Stromal cell of bone marrow (primary cell): Measurements from ENCODE around the gene SIMC1.
"Not testable (repeated sequence)": the region's sequence is repeated elsewhere in the genome, so short reads cannot be mapped to it uniquely, and the experiment has no call there.

Experiments
- DNase-seq: peaks from one replicate; pipeline ENCODE4 v3.0.0-alpha.2; 2012; ENCODE audit warnings: low read depth

Gene SIMC1

DNA sequence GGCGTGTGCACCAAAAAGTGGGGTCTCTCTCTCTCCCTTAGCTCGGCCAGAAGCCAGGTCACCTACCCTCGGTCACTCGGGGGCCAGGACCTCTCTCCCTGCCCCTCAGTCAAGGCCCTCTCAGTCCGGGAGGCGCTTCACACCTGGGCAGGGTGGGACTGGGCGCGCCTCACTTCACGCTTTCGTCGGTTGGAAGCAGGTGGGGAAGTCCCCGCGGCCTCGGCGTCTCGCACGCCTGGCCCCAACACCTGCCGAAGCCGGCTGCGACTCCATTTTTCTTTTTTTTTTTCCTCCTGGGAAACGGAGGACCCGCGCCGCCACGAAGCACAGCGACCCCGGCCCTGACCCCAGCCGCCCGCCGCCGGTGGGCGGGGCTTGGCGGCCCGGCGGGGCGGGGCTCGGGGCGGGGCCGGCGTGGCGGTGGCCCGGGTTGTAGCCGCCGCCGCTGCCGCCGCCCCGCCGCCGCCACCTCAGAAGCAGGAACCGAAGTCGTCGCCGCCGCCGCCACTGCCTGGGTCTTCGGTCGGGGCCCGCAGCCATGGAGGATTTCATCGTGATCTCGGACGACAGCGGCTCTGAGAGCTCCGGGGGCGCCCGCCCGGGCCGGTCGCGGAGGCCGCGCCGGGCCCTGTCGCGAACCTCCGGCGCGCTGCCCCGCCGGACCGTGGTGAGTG, at the start of gene SIMC1:
Gene SIMC1, plus strand, starts transcription at position 454 of the 674 bp plus-strand sequence. Its CDS starts 85 bp downstream, at position 539.
- not testable (repeated sequence) for DNase-seq

DNA sequence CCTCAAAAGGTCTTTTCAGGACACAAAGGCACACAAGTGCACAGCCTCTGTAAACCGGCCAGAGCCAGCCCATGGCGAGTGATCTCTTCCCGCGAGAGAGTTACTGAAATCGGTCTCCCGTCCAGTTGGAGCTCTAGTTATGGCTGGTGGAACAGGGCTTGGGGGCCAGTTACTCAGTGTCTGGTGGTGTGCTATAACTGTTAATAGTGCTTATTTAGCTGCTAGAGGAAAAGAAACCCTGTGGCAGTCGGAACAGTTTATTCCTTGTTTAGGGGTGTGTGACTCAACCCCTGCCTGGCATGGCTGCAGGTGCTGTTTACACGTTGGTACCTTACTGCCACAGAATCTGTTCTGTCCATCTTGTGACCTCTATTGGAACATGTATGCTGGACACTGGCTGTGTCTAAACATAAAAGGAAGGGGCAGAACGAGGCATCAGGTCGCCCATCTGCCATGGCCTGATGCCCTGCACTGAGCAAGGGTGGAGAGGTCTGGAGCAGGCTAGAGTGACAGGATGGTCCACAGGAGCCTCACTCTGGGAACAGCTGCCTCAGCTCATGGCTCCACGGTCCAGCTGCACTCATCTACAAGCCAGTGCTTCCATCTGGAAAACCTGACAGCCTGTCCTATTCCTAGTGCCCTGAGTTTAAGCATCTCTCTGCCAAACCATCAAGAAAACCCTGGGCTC, 49.6 kb upstream of the SIMC1 start:
- DNase-seq: no peak

DNA sequence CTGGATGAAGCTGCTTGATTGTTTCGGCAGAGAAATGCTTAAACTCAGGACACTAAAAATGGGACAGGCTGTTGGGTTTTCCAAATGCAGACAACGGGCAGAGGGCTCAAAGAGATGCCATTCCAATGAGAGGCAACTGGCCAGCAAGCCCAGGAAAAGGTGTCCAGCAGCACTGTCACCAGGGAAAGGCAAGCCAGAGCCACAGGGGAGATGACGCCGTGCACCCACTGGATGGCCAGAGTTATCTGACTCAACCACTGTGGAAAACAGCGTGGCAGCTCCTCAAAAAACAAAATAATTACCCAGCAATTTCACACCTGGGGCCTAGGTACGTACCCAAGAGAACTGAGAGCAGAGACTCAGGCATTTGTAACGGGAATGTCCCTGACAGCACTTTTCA, 48.4 kb upstream of the SIMC1 start:
- no peak for DNase-seq

DNA sequence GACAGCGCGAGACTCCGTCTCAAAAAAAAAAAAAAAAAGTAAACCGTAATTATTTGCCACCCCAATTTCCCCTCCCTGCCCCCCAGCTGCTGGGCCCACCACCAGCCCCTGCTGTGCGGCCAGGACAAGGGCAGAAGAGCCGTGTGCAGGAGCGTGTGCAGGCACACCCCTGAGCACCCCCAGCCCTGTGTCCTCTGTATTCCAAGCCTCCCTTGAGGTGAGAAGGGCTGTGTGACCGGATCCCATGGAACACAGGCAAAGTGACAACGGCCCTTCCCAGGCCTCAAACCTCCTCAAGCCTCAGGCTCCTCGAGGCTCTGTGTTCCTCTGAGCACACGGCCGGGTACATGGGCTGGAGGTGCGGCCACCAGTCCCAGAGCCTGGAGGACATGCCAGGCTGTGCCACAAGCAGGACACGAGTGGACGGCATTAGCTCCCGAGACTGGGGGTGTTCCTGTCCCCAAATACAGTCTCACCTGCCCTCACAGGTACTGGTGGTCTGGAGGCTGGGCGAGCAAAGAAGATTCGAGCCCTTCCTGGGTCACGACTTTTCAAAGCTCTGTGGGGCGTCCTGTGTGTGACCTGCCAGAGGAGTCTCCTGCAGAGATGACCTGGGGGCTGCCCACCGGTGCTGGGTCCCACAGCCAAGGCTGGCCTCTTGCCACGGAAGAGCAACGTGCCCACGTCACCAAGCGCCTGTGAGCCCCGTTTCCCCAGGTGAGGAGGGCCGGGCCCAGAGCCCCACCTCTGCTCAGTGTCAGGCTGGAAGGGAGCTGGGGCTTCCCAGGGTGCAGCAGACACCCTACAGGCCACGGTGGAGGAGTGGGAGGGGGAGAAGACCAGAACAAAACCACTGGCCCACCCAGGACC, 47.1 kb upstream of the SIMC1 start:
- no peak for DNase-seq

DNA sequence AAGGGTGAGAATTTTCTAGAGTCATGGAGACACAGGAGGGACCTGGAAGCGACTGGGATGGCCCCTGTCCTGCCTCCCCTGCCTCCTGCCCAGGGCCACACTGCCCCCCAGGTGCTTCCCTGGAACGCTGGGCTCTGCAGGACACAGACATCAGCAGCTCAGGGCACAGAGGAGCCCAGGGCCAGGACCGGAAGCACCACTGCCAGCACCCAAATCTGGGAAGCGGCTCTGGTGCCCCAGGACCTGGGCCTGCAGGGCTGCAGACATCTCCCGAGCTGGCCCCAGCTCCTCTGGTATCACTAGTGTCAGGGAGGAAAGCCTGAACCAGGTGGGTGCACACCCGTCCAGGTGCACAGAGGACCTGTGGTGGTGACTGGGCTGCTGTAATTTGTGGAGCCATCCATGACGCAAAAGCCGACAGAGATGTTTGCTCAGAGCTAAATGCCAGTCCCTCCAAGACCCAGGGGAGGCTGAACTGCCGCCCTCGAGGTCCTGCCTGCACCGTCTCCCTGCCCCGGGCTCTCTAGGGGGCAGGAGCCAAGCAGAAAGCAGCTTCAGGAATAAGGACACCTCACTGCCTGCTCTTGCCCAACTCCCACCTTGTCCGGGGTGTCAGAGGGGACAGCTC, 46.0 kb upstream of the SIMC1 start:
- no peak for DNase-seq

DNA sequence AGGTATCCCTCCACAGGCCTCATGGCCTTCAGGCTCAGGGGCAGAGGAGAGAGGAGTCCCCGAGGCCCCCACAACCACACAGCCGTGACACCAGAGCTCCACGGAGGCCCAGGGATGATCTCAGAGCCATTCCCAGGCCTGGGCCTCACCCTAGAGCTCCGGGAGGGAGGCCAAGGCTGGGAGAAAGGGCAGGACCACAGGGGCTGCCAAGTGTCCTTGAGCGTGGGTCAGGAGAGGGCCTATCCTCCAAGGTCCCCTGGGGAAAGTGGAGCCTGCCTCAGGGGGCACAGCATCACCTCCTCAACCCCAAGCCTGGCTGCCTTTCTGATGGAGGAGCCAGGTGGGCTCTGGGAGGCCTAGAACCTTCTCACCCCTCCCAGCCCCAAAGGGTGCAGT, 45.5 kb upstream of the SIMC1 start:
- not testable (repeated sequence) for DNase-seq

DNA sequence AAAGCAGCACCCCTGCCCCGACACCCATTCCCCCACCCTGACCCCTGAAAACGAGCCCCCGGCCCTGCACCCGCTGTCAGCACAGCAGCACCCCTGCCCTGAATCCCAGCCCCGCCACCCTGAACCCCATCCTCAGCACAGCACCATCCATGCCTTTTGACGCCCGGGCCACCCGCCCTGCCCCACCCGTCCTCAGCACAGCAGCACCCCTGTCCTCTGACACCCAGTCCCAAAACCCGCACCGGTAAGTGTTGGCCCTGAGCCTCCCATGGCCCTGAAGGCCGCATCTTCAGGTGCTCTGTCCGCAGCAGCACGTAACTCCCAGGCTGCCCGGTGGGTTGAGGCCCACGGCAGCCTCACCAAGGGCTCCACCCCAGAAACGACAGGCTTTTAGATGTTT, 44.6 kb upstream of the SIMC1 start:
- not testable (repeated sequence) for DNase-seq

DNA sequence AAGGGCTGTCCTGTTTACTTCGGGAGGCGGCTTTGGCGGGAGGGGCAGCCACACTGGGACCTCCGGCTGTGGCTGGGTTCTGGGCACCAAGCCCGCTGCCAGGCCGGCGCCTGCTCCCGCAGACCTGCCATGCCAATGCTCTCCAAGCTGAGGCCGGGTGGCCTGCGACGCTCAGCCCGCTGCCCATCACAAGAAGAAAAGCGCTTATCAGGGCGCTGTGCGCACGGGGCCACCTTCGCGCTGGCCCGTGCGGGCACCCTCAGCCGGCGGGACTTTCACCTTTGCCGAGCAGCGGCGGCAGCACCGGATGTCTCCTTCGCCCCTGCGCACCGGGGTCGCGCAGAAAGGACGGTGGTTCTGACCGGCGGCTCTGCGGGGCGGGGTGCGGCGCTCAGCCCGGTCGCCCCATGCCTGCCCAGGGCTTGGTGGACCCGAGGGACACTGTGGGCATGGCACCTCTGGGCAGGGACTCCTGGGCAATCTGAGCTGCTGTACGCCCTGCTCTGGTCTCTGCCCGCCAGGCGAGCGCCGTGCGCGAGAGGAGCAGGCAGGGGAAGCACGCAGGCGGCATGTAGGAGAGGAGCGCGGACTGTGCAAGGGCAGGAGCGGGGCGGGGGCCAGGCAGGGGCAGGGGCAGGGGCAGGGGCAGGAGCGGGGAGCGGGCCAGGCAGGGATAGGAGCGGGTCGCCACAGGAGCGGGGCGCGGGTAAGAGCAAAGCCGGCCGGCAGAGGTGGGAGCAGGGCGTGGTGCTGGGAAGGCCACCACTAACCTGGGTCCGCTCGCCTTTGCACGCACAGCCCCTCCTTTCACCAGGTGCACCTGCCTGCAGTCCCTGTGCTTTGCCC, 43.8 kb upstream of the SIMC1 start:
- not testable (repeated sequence) for DNase-seq

DNA sequence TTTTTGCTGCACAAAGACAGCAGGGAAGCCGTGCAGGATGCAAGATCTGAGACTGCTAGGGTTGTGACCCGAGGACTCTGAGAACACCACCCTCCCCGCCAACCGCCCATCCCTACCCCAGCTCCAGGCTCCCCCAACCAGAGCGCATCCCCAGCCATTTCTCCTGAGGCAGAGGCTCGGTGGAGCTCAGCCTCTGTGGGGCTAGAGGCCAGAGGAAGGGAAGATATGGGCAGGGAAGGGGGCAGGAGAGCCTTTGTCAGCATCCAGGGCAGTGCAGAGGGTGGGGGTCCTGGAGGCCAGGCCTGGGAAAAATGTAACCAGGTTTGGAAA, 43.2 kb upstream of the SIMC1 start:
- DNase-seq: not testable (repeated sequence)

DNA sequence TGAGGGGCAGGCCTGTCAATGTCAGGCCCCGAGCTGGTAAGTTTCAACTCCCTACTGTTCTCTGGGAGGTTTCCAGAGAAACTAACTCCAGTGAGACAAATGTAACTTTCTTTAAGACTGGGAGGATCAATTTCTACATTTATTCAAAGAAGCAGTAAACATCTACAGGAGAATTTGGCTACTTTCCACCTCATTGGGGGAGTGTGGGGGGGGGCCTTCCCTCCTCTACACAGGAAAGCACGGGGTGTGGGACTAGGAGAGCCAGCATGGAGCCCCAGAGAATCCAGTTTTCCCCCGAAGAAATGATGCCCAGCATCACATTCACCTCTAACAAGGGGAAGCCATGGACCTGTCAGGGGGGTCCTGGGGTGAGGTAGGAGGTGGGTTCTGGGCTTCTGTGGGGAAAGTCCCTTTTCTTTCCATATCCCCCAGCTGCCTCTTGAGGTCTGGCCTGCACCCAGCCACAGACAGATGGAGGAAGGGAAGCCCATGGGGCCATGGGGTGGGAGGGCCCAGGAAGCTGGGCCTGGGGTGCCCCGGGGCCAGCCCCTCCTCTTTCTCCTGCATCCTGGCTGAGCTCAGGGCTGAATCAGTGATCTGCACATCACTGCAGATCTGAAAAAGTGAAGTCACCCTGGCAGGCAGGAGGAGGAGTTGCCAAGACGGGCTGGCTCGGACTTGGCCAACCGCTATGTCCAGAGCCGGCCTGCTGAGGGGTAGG, 42.6 kb upstream of the SIMC1 start:
- not testable (repeated sequence) for DNase-seq

DNA sequence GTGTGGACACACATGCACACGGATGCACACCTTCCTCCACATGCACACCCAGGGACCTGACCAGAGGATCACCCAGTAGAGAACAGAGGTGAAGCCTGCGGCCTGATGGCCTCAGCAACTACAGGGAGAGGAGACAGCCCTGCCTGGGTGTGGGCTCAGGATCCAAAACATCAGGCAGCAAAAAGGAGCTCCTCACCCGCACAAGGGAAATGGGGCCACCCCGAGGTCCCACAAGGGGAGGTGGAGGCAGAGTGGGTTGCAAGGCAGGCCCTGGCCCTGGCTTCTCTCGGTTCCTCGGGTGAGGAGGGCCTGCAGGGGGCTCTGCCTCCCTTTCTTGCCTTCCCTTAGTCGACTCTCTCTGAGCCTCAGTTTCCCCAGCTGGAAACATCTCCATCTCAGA, 41.4 kb upstream of the SIMC1 start:
- not testable (repeated sequence) for DNase-seq

DNA sequence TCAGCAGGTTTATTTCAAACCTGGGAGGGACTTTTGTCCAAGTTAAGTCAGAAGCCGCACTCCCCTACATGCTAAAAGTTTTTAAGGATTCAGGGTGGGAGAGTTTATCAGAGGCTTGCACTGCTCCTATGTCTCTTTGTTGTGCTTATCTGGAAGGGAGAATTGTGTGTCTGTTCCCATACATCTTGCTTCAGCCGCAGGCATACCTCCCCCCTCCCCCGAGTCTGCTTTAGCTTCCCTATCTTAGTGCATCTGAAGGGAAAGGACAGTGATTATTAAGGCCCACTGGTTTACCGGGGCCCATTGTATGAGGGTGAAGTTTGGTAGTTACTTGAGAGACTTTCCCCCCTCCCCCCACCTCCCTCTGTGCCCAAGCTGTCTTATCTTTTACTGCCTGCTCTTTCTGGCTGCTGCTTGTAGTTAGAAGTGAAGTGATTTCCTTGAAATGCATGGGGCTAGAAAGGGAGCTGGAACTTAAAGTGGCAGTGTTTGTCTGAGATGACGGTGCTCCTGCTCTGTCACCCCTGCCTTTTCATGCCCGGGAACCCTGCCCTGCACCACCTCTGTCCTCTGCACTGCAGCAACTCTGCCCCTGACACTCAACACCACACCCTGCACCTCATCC, 40.9 kb upstream of the SIMC1 start:
- DNase-seq: not testable (repeated sequence)

DNA sequence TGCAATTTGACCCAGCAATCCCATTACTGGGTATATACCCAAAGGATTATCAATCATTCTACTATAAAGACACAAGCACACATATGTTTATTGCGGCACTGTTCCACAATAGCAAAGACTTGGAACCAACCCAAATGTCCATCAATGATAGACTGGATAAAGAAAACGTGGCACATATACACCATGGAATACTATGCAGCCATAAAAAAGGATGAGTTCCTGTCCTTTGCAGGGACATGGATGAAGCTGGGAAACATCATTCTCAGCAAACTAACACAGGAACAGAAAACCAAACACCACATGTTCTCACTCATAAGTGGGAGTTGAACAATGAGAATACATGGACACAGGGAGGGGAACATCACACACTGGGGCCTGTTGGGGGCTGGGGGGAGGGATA, 39.9 kb upstream of the SIMC1 start:
- not testable (repeated sequence) for DNase-seq

DNA sequence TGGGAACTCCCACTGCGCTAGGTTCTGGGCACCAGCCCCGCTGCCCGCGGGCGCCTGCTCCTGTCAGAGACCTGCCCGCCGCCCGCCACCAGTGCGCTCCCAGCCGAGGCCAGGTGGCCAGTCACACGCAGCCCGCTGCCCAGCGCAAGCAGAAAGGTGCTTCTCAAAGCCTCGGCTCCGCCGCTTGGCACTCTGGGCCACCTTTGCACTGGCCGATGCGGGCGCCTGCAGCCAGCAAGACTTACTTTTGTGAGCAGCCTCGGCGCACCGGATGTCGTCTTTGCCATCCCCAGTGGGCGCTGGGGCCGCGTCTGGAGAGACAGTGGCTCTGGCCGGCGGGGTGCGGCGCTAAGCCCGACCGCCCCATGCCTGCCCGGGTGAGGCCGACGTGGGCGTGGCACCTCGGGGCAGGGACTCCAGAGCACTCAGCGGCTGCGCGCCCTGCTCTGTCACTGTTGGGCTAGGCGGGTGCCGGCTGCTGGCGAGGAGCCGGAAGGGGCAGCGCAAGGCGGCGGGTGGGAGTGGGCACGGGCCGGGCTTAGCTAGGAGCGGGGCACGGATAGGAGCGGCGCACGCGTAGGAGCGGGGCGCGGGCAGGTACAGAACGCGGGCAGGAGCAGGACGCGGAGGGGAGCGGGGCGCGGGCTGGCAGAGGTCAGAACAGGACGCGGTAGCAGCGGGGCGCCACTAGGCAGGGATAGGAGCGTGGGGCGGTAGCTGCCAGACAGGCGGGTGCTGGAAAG, 39.1 kb upstream of the SIMC1 start:
- not testable (repeated sequence) for DNase-seq

DNA sequence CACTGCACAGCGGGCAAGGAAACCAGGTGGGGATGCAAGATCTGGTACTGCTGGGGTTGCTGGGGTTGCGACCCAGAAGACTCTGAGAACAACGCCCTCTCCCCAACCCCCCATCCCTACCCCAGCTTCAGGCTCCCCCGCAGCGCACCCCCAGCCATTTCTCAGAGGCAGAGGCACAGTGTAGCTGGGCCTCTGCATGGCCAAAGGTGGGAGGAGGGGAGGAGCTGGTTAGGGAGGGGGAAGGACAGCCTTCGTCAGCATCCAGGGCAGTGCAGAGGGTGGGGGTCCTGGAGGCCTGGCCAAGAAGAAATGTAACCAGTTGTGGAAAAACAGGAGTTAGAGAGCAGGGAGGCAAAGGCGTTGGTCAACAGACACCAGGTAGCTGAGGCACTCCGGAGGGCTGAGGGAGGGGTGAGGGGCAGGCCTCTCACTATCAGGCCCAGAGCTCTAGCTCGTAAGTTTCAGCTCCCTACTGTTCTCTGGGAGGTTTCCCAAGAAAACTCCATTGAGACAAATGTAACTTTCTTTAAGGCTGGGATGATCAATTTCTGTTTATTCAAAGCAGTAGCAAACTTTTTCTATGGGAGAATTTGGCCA, 38.3 kb upstream of the SIMC1 start:
- DNase-seq: not testable (repeated sequence)

DNA sequence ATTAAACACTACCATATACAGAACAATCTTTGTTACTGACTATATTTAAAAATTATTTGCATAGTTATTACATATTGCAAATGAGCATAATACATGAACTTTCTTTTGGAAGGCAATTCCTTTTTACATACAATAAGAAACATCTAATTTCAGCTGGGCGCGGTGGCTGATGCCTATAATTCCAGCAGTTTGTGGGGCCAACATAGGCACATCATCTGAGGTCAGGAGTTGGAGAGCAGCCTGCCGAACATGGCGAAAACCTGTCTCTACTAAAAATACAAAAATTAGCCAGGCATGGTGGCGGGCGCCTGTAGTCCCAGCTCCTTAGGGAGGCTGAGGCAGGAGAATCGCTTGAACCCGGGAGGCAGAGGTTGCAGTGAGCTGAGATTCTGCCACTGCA, 36.4 kb upstream of the SIMC1 start:
- DNase-seq: no peak

DNA sequence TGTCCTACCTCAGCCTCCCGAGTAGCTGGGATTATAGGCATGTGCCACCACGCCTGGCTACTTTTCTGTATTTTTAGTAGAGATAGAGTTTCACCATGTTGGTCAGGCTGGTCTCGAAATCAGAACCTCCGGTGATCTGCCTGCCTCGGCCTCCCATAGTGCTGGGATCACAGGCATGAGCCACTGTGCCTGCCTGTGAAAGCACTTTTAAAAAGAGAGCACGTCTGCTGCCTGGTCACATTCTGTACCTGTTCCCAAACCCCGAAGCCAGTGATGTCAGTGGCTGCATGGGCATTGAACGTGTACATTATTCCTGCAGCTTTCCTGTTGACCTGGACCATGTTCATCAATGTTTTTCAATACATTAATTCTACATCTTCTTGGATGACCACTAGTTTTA, 35.1 kb upstream of the SIMC1 start:
- no peak for DNase-seq

DNA sequence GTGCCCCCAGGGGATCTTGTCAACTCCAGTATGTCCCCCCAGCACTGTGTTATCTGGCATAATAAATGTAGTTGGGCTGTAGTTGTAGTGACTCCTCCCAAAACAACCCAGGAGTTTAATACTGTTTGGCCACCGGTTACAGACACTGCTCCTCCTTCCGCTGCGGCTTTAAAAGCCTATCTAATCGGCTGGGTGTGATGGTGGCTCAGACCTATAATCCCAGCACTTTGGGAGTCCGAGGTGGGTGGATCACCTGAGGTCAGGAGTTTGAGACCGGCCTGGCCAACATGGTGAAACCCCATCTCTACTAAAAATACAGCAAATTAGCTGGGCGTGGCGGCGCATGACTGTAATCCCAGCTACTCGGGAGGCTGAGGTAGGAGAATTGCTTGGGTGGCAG, 34.7 kb upstream of the SIMC1 start:
- not testable (repeated sequence) for DNase-seq

DNA sequence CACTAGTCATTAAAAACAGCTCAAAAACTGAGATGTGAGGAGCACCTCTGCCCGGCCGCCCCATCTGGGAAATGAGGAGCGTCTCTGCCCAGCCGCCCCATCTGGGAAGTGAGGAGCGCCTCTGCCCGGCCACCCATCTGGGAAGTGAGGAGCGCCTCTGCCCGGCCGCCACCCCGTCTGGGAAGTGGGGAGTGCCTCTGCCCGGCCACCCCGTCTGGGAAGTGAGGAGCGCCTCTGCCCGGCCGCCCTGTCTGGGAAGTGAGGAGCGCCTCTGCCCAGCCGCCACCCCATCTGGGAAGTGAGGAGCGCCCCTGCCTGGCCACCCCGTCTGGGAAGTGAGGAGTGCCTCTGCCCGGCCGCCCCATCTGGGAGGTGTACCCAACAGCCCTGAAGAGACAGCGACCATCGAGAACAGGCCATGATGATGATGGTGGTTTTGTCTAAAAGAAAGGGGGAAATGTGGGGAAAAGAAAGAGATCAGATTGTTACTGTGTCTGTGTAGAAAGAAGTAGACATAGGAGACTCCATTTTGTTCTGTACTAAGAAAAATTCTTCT, 23.7 kb upstream of the SIMC1 start:
- DNase-seq: not testable (repeated sequence)
